Esophagus mucosa (tissue), 1 donor: Measurements from ENCODE around the gene CBX5. TPM values are rescaled to one million over a fixed set of nuclear protein-coding genes. Genes with fewer than 3 reads are reported as not detected.
"Not testable (repeated sequence)": the region's sequence is repeated elsewhere in the genome, so short reads cannot be mapped to it uniquely, and the experiment has no call there.

ENCODE experiments used
- ATAC-seq: fragments of 200-7000 bp; cut with Tn5 transposase; one replicate; pipeline ENCODE4 v1.9.1; 2020
- total RNA-seq: library from RNA; stranded (reverse); gene quantifications from one replicate; pipeline ENCODE4 v1.2.4, GENCODE V29; 2023
- donor health status: DM: yes; HTN: yes; CAD: no.

The CBX5 gene
- total RNA-seq, 1 donor from 2014 or later: 44.0 TPM

- no peak for ATAC-seq
Measured at GRCh38 chr12:54265364-54265812, 14.5 kb downstream of the CBX5 start.

GRCh38 chr12:54262403-54262925, 17.5 kb downstream of the CBX5 start:
- no peak for ATAC-seq

GRCh38 chr12:54261815-54262402, 18.0 kb downstream of the CBX5 start:
- ATAC-seq: no peak

- peak; percentile 70 for ATAC-seq
Measured at GRCh38 chr12:54259194-54260011, 20.5 kb downstream of the CBX5 start.

GRCh38 chr12:54258201-54258681, 21.7 kb downstream of the CBX5 start:
- no peak for ATAC-seq

GRCh38 chr12:54257332-54257731, 22.6 kb downstream of the CBX5 start:
- ATAC-seq: no peak

GRCh38 chr12:54253240-54253639, 26.7 kb downstream of the CBX5 start:
- no peak for ATAC-seq

GRCh38 chr12:54251667-54252284, 28.1 kb downstream of the CBX5 start:
- no peak for ATAC-seq

GRCh38 chr12:54249489-54249888, 30.4 kb downstream of the CBX5 start:
- ATAC-seq: no peak

GRCh38 chr12:54246011-54246641, 33.8 kb downstream of the CBX5 start:
- ATAC-seq: no peak

GRCh38 chr12:54240971-54241588, 38.8 kb downstream of the CBX5 start:
- peak; percentile 36 for ATAC-seq

- no peak for ATAC-seq
Measured at GRCh38 chr12:54240129-54240528, 39.8 kb downstream of the CBX5 start.

- ATAC-seq: no peak
Measured at GRCh38 chr12:54239620-54240019, 40.3 kb downstream of the CBX5 start.

- ATAC-seq: no peak
Measured at GRCh38 chr12:54238531-54238930, 41.4 kb downstream of the CBX5 start.

GRCh38 chr12:54232790-54233189, 47.1 kb downstream of the CBX5 start:
- ATAC-seq: no peak

- not testable (repeated sequence) for ATAC-seq
Measured at GRCh38 chr12:54231269-54231668, 48.7 kb downstream of the CBX5 start.

- ATAC-seq: no peak
Measured at GRCh38 chr12:54230555-54230954, 49.4 kb downstream of the CBX5 start.

GRCh38 chr12:54229624-54230212, 50.2 kb downstream of the CBX5 start:
- peak; percentile 59 for ATAC-seq

GRCh38 chr12:54228471-54228870, 51.5 kb downstream of the CBX5 start:
- ATAC-seq: no peak

GRCh38 chr12:54227927-54228326, 52.0 kb downstream of the CBX5 start:
- not testable (repeated sequence) for ATAC-seq

- ATAC-seq: no peak
Measured at GRCh38 chr12:54227376-54227775, 52.5 kb downstream of the CBX5 start.

GRCh38 chr12:54225666-54226065, 54.3 kb downstream of the CBX5 start:
- ATAC-seq: no peak
